Astrocyte of the hippocampus (primary cell): ENCODE results near the gene NXF2.
"Not testable (repeated sequence)": the region's sequence is repeated elsewhere in the genome, so short reads cannot be mapped to it uniquely, and the experiment has no call there.

Experiments used
- DNase-seq: peaks from one replicate; pipeline ENCODE4 v3.0.0; 2011; ENCODE audit warnings: low read depth, low spot score

Gene NXF2

DNA sequence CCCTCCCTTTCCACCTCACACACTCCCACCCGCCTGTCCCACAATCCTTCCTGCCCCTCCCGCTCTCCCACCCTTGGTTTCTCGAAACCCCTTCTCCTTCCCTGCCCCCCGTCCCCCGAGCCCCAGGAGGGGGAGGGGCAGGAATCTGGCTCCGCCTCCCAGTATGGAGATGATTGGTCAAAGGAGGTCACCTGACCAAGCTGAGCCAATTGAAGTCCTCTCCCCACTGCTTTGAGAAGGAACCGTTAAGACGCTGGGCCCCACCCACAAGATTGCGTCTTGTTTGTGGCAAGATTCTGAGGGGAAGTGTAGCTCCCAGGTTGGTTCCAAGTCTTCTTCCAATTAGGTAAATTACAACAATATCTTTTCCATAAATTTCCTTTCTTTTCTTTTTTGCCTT, at the start of gene NXF2:
Gene NXF2 (plus strand): TSS at position 275 of the 400 bp plus-strand sequence. CDS start 59,912 bp downstream, outside the sequence.
- not testable (repeated sequence) for DNase-seq

DNA sequence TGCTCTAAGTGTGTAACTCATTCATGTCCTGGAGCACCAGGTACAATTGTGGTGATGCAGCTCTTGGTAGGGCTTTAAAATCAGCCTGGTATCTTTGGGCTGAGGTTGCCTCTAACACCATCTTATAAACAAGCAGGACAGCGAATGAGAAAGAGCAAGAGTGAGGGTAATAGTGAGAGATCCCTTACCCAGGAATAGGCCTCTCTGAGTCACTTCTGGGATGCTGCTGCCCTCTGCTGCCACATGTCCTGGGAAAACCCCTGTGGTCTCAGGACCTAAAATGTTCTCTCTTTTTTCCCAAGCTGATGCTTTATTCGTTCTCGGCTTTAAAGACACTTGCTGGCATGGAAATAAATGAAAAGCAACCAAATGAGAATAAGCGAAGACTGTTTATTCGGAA, 39.0 kb upstream of the NXF2 start:
- not testable (repeated sequence) for DNase-seq

GRCh38 chrX:102214986-102215385, 32.0 kb upstream of the NXF2 start, which contains the start of gene TCP11X1:
TSS of gene TCP11X1 (plus strand) at chrX:102215301.
- not testable (repeated sequence) for DNase-seq

DNA sequence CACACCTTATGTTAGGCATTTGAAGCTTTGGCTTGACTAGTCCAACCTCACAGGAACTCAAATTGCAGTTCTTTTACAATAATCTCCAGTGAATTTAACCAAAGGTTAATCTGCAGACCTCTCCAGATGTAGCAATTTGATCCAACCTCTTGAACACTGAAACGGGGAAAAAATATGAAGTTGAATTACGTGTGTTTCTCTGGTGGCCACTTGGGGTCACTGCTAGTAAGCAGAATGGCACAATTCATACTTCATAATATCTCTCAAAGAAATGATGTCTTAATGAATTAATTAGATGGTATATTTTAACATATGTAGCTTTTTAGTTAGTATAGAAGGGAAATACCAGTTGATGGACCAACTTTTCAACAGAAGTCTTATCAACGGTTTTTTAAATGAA, 30.5 kb upstream of the NXF2 start:
- DNase-seq: not testable (repeated sequence)

DNA sequence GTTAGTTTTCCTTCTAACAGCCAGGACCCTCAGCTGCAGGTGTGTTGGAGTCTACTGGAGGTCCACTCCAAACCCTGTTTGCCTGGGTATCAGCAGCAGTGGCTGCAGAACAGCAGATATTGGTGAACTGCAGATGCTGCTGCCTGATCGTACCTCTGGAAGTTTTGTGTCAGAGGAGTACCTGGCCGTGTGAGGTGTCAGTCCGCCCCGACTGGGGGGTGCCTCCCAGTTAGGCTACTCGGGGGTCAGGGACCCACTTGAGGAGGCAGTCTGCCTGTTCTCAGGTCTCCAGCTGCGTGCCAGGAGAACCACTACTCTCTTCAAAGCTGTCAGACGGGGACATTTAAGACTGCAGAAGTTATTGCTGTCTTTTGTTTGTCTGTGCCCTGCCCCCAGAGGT, 11.3 kb upstream of the NXF2 start:
- not testable (repeated sequence) for DNase-seq

DNA sequence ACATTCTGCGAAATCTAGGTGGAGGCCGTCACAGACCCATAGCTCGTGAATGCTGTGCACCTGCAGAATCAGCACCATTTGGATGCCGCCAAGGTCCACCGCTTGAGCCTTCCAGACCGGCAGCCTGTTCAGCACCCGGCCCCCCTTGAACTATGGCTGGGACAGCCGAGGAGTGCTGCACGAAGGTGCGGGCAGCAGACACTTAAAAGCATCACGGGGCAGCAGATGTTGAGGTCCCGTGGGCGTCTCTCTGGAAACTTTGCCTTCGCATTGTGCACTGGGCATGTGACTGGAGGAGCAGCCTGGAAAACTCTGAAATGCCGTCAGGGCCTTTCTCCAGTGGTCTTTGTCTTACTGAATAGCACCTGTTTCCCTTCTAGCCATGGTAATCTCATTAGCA, 6.7 kb upstream of the NXF2 start:
- DNase-seq: not testable (repeated sequence)

DNA sequence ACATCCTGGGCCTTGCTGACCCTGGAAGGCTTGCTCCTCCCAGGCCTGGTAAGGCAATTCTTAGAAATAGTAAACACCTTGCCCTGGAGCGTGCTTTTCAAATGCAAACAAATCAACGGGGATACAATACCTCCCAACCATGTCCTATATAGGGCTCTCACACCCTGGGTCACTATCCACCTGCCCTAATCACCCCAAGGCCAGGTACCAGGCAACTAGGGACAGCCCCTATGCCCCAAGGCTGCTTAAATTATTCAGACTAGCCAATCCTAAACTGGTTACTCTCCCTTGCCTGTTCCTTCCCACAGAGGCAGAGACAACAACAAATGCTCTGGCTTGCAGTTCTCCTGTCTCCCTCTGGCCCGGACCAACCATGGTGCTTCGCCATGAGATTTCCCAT, 25.3 kb downstream of the NXF2 start:
- not testable (repeated sequence) for DNase-seq

DNA sequence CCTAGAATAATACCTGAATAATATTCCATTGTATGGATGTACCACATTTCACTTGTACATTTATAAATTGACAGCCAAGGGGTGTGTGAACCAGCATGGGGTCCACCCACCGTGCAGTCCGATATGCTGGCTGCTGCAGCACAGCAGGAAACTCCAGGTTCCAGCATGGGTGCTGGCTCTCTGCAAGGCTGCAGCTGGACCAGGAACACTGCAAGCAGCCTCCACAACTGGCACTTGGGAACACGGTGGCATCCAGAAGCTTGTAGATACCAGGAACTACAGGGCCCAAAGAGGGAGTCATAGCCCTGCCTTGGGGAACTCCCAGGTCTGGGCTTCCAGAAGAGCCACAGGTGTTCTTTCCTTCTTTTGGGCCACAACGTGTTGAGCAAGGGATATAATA, 91.2 kb downstream of the NXF2 start:
- DNase-seq: no peak

DNA sequence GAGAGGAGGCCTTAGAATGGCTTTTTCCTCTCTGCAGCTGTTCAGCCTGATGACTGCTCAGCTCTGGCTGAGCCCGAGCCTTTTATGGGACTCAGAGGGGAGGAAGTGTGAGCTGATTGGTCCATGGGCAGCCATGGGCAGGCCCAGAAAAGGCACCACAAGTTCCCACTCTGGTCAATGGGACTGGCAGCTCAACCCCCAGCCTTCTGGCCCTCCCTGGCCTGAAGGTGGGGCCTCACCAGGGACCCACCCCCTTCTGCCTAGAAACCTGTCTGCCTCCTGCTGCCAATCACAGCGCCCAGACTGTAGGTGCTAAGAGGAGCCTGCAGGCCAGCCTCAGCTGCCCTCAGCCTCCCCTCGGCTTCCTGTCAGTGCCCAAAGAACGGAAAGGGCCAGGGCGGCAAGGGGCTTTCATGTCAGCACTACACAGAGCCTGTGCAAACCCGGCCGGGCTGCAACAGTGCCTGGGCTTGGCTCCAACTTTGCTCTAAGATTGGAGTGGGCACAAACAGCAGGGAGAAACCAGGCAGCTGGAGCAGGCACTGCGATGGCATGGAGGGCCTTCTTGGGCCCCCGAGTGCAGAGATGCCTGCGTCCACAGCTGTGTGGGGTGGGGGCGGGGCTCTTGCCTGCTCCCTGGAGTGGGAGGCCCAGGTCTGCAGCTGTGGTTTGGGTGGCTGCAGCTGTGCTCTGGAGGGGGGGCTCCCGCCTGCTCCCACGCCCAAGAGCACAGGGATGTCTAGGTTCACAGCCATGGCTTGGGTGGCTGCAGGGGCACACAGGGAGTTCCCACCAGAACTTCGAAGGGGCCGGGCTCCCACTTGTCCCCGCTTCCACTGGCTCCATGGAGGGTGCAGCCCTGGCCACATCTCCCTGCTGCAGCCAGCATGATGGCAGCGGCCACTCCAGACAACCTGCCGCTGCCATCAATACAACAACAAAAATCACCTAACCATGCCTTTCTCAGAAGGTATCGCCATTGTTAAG, 92.6 kb downstream of the NXF2 start:
- DNase-seq: no peak

GRCh38 chrX:102341867-102342266, 94.9 kb downstream of the NXF2 start:
- no peak for DNase-seq

- DNase-seq: peak; percentile 65
These were observed 98.9 kb downstream of the NXF2 start for GRCh38 chrX:102345916-102346315.
